ENCODE results near the gene BCL11B.
A peak's percentile ranks its signal among the peaks of the same experiment; 100 is the strongest.
"Not testable (repeated sequence)": the region's sequence is repeated elsewhere in the genome, so short reads cannot be mapped to it uniquely, and the experiment has no call there.

BCL11B gene

GRCh38 chr14:99240627-99241324 is 31.2 kb downstream of the BCL11B start:
- DNase-seq (ENCODE audit: low read depth in 2 of 2) = no peak

GRCh38 chr14:99239661-99240092 is 32.3 kb downstream of the BCL11B start:
- DNase-seq (ENCODE audit: low read depth in 2 of 2) = no peak

DNA sequence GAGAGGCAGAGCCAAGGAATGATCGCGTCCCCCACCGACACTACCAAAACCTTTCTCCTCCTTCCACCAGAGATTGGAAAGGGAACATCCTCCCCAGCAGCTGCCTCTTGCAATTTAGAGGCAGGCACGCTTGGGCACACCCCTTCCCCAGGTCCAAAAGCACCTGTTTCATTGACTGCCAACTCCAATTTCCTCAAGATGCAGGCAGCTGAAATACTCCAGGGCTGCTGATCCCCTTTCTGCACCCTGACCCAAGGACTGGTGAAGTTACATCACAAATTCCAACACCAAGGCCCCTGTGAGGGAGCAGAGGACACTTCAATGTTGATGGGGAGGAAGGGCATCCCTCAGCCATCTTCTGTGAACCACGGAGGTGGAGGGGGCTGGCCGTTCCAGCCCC is 33.8 kb downstream of the BCL11B start:
- DNase-seq (ENCODE audit: low read depth in 2 of 2) = no peak

DNA sequence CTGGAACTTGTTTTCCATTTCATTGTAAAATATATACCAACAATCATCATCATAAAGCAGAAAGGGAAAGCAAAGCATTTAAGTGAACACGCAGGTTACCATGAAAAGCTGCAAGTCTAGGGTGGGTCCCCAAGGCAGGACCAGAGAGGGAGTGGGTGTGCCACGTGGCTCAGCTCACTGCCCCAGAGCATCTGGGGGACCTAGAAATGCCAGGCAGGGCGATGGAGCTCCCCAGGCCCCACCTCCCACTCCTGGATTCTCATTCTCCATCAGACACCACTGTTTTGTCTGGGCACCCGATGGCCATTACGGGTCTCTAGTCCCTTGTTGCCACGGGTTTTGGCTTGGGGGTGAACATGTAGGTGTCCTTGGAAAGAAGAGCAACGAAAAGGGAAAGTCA is 34.7 kb downstream of the BCL11B start:
- DNase-seq (ENCODE audit: low read depth in 2 of 2) = no peak

GRCh38 chr14:99236386-99237138 is 35.4 kb downstream of the BCL11B start:
- no peak for DNase-seq (ENCODE audit: low read depth in 2 of 2)

GRCh38 chr14:99235582-99236320 is 36.2 kb downstream of the BCL11B start:
- DNase-seq (ENCODE audit: low read depth in 2 of 2) = no peak

DNA sequence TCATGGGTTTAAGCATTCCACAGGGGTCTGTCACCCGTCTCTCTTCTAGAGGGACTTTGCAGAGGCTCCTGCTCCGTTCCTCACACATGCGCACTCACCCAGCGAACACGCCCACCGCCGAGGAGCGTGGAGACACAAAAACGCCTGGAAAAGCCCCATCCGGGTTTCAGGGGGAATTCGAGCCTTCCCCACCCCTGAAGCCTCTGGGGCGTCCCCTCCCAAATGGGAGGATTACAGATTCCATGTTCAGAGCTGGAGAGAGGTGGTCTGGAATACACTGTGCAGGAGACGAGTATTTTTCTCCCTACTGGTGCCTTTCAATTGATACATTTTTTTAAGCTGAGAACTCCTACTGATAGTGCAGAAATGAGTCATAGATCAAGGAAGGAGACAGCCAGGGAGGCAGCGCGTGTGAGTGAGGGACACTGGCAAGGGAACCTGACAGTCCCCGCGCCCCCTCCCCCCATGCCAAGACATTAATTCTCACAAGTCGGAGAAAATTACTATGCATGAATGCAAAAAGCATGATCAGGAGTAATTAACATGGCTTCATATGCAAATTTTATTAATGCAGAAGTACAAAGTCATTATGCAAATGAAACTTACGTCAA is 36.9 kb downstream of the BCL11B start:
- DNase-seq (ENCODE audit: low read depth in 2 of 2) = no peak

DNA sequence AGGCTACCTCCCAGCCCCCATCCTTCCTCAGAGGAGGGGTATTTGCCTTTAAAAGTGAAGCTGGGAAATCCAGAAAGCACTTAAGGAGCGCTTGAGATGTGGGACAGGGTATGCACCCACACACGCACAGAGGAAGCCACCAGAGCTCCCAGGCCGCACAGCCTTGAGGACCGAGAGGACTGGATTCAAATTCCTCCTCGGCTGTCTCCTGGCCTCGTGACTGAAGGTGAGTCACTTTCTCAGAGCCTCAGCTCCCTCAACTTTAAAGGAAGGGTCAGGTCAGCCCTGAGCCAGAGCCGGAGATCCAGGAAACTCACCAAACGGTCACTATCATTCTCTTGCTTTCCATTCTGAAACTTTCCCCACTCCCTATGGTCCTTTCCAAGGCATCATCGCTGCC is 37.6 kb downstream of the BCL11B start:
- no peak for DNase-seq (ENCODE audit: low read depth in 2 of 2)

- no peak for DNase-seq (ENCODE audit: low read depth in 2 of 2)
Observed at GRCh38 chr14:99233222-99234035, 38.6 kb downstream of the BCL11B start.

DNA sequence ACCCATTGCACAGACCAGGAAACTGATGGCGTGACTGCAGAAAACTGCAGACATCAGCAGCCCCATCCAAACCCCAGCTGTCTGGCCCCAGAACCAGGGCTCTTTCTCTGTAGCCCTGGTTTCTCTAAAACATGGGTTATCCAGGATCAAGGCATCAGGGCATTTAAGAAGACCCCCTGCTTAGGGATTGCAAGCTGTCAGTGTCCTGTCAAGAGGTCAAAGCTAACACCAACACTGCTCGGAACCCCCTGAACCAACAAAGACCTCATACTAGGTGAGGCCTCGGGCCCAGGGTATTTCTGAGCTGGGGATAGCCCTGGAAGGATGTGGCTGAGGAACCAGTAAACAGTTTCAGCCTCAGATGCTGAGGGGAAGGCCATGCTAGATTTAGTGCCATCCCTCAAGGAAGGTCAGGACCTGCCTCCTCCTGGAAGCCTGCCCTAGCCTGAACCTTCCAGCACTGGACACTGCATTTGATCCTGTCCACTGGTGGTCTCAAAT is 39.2 kb downstream of the BCL11B start:
- DNase-seq (ENCODE audit: low read depth in 2 of 2) = no peak

DNA sequence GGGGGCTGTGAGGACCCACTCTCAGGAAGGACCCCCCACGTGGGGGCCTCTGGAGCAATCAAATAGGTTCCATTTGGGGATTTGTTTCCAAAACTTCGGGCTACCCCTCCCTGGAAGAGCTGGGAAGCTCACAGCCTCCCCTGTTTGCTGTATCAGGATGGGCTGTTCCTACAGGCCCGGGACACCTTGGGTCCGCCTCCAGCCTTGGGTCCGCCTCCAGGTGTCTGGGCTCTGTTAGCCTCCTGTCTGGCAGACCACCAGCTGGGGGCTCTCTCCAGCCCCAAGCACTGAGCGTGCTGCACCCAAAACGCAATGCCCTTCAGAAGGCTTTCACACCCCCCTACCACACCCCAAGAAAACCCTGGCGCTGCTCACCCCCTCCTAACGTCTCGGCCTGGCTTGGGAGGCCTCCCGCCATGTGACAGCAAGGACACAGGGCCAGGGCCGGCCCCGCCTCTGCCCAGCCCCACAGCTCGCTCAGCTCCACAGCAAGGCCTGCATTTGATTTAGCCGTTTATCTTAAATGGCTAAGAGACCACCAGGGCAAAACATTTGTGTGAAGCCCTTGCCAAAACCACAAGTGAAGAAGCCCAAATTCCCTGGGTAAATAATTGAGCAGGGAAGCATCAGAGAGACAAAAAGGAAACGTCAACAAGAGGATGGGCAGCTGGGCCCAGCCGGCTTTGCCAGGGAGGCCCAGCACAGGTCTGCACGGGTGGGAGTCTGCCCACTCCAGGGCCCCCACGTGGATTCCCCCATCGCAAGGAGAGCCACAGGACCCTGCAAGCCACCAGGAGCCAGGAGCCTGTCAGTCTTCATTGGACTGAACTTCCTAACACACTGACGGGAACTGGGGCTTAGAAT is 39.9 kb downstream of the BCL11B start:
- DNase-seq (ENCODE audit: low read depth in 2 of 2) = no peak

GRCh38 chr14:99231161-99231849 is 40.7 kb downstream of the BCL11B start:
- DNase-seq (ENCODE audit: low read depth in 2 of 2) = no peak

- DNase-seq (ENCODE audit: low read depth in 2 of 2) = peak in 1 of 2 donors; percentile 57
Observed at GRCh38 chr14:99230208-99231151, 41.5 kb downstream of the BCL11B start.

- DNase-seq (ENCODE audit: low read depth in 2 of 2) = no peak
Observed at GRCh38 chr14:99229654-99230207, 42.3 kb downstream of the BCL11B start.

GRCh38 chr14:99228760-99229159 is 43.2 kb downstream of the BCL11B start:
- not testable (repeated sequence) for DNase-seq (ENCODE audit: low read depth in 2 of 2)

GRCh38 chr14:99226687-99227086 is 45.3 kb downstream of the BCL11B start:
- DNase-seq (ENCODE audit: low read depth in 2 of 2) = no peak

- no peak for DNase-seq (ENCODE audit: low read depth in 2 of 2)
Observed at GRCh38 chr14:99225436-99226203, 46.4 kb downstream of the BCL11B start.

Measured in stimulated activated CD8-positive, alpha-beta memory T cell treated with anti-CD3 and anti-CD28 coated beads, Interleukin-7, amount 100 ng/mL, for 1 hour (primary cell).